Peyer's patch (tissue), 4 donors: ENCODE measurements around the gene PARP15.

Source experiments
- CTCF ChIP-seq, 6 experiments: fragments of 450-650 bp in 4 of 6; fragments of 200-600 bp in 2 of 6; sonication (generic) in 1 of 6; IDR thresholded peaks; one replicate each; pipeline ENCODE4 v1.5.1; 2017 to 2019; ENCODE audit warnings: antibody characterized with exemption in 6 of 6, mild to moderate bottlenecking in 3 of 6, moderate library complexity in 1 of 6
- POLR2A ChIP-seq, 2 donors: fragments of 450-650 bp; IDR thresholded peaks; one replicate each; pipeline ENCODE4 v1.5.1; 2017; ENCODE audit warnings: antibody characterized with exemption in 2 of 2, mild to moderate bottlenecking in 2 of 2, moderate library complexity in 2 of 2

- no peak for TF ChIP-seq CTCF (IDR thresholded peaks at IDR 0.05)
- TF ChIP-seq POLR2A (IDR thresholded peaks at IDR 0.05), result no peak
Observed at GRCh38 chr3:122629763-122630162, 52.3 kb downstream of the PARP15 start.
